ENCODE data around the gene UXS1.

The UXS1 gene

GRCh38 chr2:106160786-106161261, 33.3 kb downstream of the UXS1 start:
- Histone ChIP-seq H2AFZ (ENCODE audit: low read depth) (no peak overlapping the region), H3K27me3 (ENCODE audit: insufficient read depth, low read depth) (no peaks in the 10 kb centered on the region), H3K4me3 (IDR thresholded peaks at IDR 0.05; ENCODE audit: insufficient read depth, low read depth, low read length) (no peak overlapping the region), H3K4me1 (ENCODE audit: low read depth, poor library complexity, severe bottlenecking) (no peaks in the 10 kb centered on the region), H3K4me2 (no peak overlapping the region), H3K9ac (no peak overlapping the region), H3K27ac (no peak overlapping the region), H3K79me2 (ENCODE audit: insufficient read depth, low read depth) (no peaks in the 10 kb centered on the region), H3K36me3 (ENCODE audit: insufficient read depth) (no peaks in the 10 kb centered on the region), H4K20me1 (ENCODE audit: insufficient read depth) (no peaks in the 10 kb centered on the region)
- TF ChIP-seq CTCF (conservative IDR thresholded peaks at IDR 0.05; ENCODE audit: low read depth, low read length) = no peak

- Histone ChIP-seq H3K27ac (no peak overlapping the region), H3K79me2 (ENCODE audit: insufficient read depth, low read depth) (no peaks in the 10 kb centered on the region), H3K4me1 (ENCODE audit: low read depth, poor library complexity, severe bottlenecking) (no peaks in the 10 kb centered on the region), H4K20me1 (ENCODE audit: insufficient read depth) (no peaks in the 10 kb centered on the region), H3K27me3 (ENCODE audit: insufficient read depth, low read depth) (no peaks in the 10 kb centered on the region), H2AFZ (ENCODE audit: low read depth) (no peak overlapping the region), H3K4me2 (no peak overlapping the region), H3K36me3 (ENCODE audit: insufficient read depth) (no peaks in the 10 kb centered on the region), H3K4me3 (IDR thresholded peaks at IDR 0.05; ENCODE audit: insufficient read depth, low read depth, low read length) (no peak overlapping the region), H3K9ac (no peak overlapping the region)
- no peak for TF ChIP-seq CTCF (conservative IDR thresholded peaks at IDR 0.05; ENCODE audit: low read depth, low read length)
Measured at GRCh38 chr2:106159866-106160785, 34.0 kb downstream of the UXS1 start.

GRCh38 chr2:106158871-106159270, 35.2 kb downstream of the UXS1 start:
- Histone ChIP-seq H3K27me3 (ENCODE audit: insufficient read depth, low read depth) (no peaks in the 10 kb centered on the region), H3K36me3 (ENCODE audit: insufficient read depth) (no peaks in the 10 kb centered on the region), H3K4me1 (ENCODE audit: low read depth, poor library complexity, severe bottlenecking) (no peaks in the 10 kb centered on the region), H3K27ac (no peak overlapping the region), H3K4me3 (IDR thresholded peaks at IDR 0.05; ENCODE audit: insufficient read depth, low read depth, low read length) (no peak overlapping the region), H3K4me2 (no peak overlapping the region), H4K20me1 (ENCODE audit: insufficient read depth) (no peaks in the 10 kb centered on the region), H3K9ac (no peak overlapping the region), H2AFZ (ENCODE audit: low read depth) (no peak overlapping the region), H3K79me2 (ENCODE audit: insufficient read depth, low read depth) (no peaks in the 10 kb centered on the region)
- no peak for TF ChIP-seq CTCF (conservative IDR thresholded peaks at IDR 0.05; ENCODE audit: low read depth, low read length)

GRCh38 chr2:106158131-106158530, 36.0 kb downstream of the UXS1 start:
- H2AFZ ChIP-seq (ENCODE audit: low read depth) = no peak overlapping the region
- no peak overlapping the region for H3K4me3 ChIP-seq (IDR thresholded peaks at IDR 0.05; ENCODE audit: insufficient read depth, low read depth, low read length)
- H3K9ac ChIP-seq = no peak overlapping the region
- no peaks in the 10 kb centered on the region for H3K27me3 ChIP-seq (ENCODE audit: insufficient read depth, low read depth)
- H3K27ac ChIP-seq = no peak overlapping the region
- H3K36me3 ChIP-seq (ENCODE audit: insufficient read depth) = no peaks in the 10 kb centered on the region
- no peaks in the 10 kb centered on the region for H3K79me2 ChIP-seq (ENCODE audit: insufficient read depth, low read depth)
- no peaks in the 10 kb centered on the region for H4K20me1 ChIP-seq (ENCODE audit: insufficient read depth)
- no peak for TF ChIP-seq CTCF (conservative IDR thresholded peaks at IDR 0.05; ENCODE audit: low read depth, low read length)
- H3K4me1 ChIP-seq (ENCODE audit: low read depth, poor library complexity, severe bottlenecking) = no peaks in the 10 kb centered on the region
- no peak overlapping the region for H3K4me2 ChIP-seq

Data from KMS-11 (cell line).